GM04504 (cell line): ENCODE measurements around the gene SMIM28.
A peak's percentile ranks its signal among the peaks of the same experiment; 100 is the strongest.

ENCODE experiments used
- DNase-seq: peaks from one replicate; pipeline ENCODE4 v3.0.0-alpha.2; 2012; ENCODE audit warnings: low read depth

Gene SMIM28

GRCh38 chr6:138374230-138374629 is 3.5 kb upstream of the SMIM28 start:
- DNase-seq, result no peak

- DNase-seq, result no peak
These were observed 2.9 kb upstream of the SMIM28 start for GRCh38 chr6:138374815-138375214.

- no peak for DNase-seq
These were observed 663 bp upstream of the SMIM28 start for GRCh38 chr6:138377042-138377441.

- no peak for DNase-seq
These were observed 758 bp downstream of the SMIM28 start for GRCh38 chr6:138378463-138378862.

- no peak for DNase-seq
These were observed 5.0 kb downstream of the SMIM28 start for GRCh38 chr6:138382498-138383265.

- DNase-seq, result no peak
These were observed 6.1 kb downstream of the SMIM28 start for GRCh38 chr6:138383776-138384175.

GRCh38 chr6:138386897-138387296 is 9.2 kb downstream of the SMIM28 start:
- no peak for DNase-seq

GRCh38 chr6:138387577-138388368 is 10.1 kb downstream of the SMIM28 start:
- DNase-seq, result no peak

- no peak for DNase-seq
These were observed 11.8 kb downstream of the SMIM28 start for GRCh38 chr6:138389551-138389950.

GRCh38 chr6:138393871-138394783 is 16.4 kb downstream of the SMIM28 start:
- no peak for DNase-seq

- DNase-seq, result no peak
These were observed 19.0 kb downstream of the SMIM28 start for GRCh38 chr6:138396709-138397108.

GRCh38 chr6:138397128-138398122 is 19.7 kb downstream of the SMIM28 start:
- no peak for DNase-seq

- DNase-seq, result no peak
These were observed 22.6 kb downstream of the SMIM28 start for GRCh38 chr6:138400326-138400725.

- no peak for DNase-seq
These were observed 24.5 kb downstream of the SMIM28 start for GRCh38 chr6:138401960-138402837.

GRCh38 chr6:138402838-138403187 is 25.1 kb downstream of the SMIM28 start:
- DNase-seq, result no peak

- DNase-seq, result no peak
These were observed 25.7 kb downstream of the SMIM28 start for GRCh38 chr6:138403324-138403800.

GRCh38 chr6:138403801-138404665 is 26.3 kb downstream of the SMIM28 start, which contains the start of gene HEBP2:
Gene HEBP2 (plus strand): TSS chr6:138404223. CDS start chr6:138404496, 273 bp downstream.
- DNase-seq, result peak; percentile 40

- DNase-seq, result no peak
These were observed 27.1 kb downstream of the SMIM28 start for GRCh38 chr6:138404666-138405337.
